ENCODE results near the gene YPEL1.

DNA sequence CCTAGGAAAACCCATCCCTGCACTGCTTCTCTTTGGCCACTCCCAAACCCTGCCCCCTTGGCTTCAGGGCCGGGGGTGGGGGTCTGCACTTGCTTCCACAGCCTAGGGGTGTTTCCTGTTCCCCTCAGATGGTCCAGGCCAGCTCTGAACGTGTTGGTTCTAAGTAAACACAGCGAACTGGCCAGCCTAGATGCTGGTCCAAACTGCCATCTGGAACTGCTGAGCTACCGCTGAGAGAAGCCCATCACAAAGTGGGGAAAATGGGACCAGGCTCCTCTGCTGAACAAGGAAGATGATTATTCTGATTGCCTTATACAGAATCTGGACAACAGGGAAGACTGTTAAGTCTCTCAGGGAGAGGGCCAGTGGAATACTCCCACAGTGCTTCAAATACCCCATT lies 23.5 kb upstream of the YPEL1 start:
- TF ChIP-seq POLR2A (IDR thresholded peaks at IDR 0.05; ENCODE audit: low read depth, low read length) (no peak), TAF1 (IDR thresholded peaks at IDR 0.05; ENCODE audit: low read depth, low read length) (no peak), POLR2AphosphoS5 (IDR thresholded peaks at IDR 0.05; ENCODE audit: low read depth, low read length) (no peak), SPI1 (IDR thresholded peaks at IDR 0.05; ENCODE audit: low read depth, low read length) (no peak), PAX5 (IDR thresholded peaks at IDR 0.05; ENCODE audit: insufficient read depth, low read length, severe bottlenecking) (no peak), POU2F2 (IDR thresholded peaks at IDR 0.05; ENCODE audit: low read depth, low read length) (no peak)

Data from GM12891 (cell line).